NCI-H510A (cell line): Measurements from ENCODE around the gene XPO6.
"Not testable (repeated sequence)": the region's sequence is repeated elsewhere in the genome, so short reads cannot be mapped to it uniquely, and the experiment has no call there.

Experiments
- DNase-seq: peaks from one replicate; lab custom pipeline; 2025; lab: John Stamatoyannopoulos, UW

XPO6 gene, protein sequence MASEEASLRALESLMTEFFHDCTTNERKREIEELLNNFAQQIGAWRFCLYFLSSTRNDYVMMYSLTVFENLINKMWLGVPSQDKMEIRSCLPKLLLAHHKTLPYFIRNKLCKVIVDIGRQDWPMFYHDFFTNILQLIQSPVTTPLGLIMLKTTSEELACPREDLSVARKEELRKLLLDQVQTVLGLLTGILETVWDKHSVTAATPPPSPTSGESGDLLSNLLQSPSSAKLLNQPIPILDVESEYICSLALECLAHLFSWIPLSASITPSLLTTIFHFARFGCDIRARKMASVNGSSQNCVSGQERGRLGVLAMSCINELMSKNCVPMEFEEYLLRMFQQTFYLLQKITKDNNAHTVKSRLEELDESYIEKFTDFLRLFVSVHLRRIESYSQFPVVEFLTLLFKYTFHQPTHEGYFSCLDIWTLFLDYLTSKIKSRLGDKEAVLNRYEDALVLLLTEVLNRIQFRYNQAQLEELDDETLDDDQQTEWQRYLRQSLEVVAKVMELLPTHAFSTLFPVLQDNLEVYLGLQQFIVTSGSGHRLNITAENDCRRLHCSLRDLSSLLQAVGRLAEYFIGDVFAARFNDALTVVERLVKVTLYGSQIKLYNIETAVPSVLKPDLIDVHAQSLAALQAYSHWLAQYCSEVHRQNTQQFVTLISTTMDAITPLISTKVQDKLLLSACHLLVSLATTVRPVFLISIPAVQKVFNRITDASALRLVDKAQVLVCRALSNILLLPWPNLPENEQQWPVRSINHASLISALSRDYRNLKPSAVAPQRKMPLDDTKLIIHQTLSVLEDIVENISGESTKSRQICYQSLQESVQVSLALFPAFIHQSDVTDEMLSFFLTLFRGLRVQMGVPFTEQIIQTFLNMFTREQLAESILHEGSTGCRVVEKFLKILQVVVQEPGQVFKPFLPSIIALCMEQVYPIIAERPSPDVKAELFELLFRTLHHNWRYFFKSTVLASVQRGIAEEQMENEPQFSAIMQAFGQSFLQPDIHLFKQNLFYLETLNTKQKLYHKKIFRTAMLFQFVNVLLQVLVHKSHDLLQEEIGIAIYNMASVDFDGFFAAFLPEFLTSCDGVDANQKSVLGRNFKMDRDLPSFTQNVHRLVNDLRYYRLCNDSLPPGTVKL

DNA sequence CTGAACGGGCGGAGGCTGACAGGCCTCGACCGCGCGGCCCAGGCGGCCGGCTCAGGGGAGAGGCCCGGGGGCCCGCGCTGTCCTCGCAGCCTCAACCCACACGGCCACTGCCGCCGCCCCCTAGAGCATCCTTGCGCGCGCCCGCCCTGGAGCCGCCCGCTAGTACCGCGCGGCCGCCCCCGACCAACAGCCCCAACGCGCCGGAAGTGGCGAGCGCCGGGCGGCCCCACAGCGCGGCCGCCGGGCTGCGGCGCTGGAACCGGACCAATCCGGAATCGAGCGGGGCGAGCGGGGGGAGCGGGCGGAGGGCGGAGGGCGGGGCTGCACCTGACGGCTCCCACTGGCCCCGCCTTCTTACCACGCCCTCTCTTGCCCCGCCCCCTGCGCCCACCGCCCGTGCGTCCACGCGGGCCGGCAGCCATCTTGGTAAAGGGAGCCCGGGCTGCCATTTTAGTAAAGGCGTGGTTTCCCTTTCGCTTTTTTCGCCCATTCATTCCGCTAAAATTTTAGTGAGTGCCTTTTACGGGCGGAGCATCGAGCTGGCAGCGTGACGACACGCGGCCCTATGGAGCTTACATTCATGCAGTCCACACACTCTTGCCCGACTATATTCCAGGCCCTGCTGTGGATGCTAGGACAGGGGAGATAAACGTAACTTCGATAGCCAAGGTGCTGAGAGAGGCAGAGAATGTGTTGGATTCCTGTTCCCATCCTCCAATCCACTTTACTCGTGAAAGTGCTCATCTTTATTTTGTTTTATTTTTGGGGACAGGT is at the start of gene XPO6:
Gene XPO6 (minus strand): TSS at position 208 of the 774 bp plus-strand sequence. CDS start 597 bp downstream, outside the sequence.
- DNase-seq = peak; percentile 98

DNA sequence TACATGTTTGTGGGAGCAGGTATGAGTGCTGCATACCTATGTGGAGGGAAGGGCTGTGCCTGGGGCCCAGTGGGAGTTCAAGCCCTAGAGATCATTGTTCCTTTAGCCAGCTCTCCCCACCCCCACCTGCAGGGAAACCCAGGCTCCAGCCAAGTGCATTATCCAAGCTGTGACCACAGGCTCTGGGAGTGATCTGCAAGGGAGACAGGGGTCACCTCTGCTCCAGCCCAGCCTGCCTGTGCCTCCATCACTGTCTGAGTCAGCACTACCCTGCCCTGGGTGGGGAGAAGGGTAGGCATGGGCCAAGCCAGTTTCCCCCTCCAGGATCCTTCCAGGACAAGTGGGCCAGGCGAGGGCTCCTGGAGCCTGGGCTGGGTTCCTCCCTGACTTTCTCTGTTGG is 48.4 kb upstream of the XPO6 start:
- DNase-seq = no peak

DNA sequence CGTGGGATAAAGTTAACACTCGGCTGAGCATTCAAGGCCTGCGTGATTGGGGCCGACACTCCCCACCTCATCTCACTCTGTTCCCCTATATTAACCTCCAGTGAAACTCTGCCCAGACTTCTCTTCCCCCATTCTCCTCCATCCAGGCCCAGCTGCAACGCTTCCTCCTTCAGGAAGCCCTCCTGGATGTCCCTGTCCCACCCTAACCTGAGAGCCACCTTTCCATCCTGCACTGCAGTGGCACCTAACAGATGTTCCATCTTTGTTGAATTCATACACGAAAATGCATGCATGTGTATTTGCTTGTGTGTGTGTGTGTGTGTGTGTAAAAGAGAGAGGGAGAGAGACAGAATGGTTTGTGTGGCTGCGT is 48.0 kb upstream of the XPO6 start:
- no peak for DNase-seq

DNA sequence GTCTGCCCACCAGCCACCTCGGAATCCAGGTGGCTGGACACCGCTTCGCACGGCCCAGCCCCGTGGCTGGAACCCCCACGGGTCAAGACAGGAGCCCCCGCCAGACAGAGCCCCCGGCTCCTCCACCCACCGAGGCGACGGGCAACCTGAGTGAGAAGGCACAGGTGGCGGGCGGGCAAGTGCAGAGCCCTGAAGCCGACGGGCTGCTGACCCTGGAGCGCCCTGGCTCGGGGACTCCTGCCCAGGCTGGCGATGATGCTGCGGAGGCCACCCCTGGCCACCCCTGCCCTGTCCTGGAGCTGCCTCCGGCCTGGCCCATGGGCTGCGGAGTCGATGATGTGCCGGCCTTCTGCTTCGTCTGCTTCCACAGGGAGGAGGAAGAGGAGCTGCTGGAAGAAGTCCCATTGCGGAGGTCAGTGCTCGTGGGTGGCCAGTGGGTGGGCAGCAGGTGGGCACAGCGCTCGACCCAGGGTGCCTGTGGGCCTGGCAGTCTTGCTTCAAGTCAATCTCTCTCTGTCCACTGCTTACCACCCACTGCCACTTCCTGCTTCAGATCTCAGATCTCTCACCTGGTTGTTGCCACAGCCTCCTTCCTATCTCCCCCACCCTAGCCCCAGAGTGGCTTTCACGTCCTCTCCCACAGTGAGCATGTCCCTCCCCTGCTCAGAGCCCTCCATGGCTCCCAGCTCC is 47.5 kb upstream of the XPO6 start:
- no peak for DNase-seq

DNA sequence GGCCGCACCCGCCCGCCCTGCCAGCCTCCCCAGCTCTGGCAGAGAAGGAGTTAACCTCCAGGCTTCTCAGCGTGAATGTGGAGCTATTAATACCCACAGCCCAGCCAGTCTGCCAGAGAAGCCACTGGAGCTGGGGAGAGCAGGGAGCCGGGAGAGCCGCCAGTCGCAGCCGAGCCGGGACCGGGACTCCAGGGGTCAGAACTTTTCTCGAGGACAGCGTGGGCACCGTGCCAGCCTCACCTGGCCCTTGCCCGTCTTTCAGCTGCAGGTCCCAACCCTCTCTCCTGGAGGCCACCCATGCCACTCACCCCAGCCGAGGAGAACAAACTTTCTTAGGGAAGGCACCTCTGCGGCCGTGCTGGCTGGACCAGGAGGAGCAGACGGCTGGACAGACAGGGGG is 46.8 kb upstream of the XPO6 start:
- peak; percentile 14 for DNase-seq

DNA sequence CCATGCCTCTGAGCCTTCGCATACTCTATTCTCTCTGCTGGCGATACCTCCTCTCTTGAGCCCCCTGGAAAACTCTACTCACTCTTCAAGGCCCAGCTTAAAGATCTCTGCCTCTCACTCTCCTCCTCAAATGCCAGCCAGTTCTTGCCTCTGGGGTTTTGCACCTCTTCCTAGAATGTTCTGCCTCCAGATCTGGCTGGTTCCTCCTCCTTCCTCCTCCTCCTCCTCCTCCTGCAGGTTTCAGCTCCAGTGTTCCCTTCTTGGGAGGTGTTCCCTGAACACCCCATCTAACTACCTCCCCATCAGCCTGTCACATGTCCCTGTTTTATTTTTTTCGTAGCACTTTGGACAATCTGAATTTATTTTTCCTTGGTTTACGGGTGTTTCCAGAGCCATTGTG is 45.5 kb upstream of the XPO6 start:
- no peak for DNase-seq

DNA sequence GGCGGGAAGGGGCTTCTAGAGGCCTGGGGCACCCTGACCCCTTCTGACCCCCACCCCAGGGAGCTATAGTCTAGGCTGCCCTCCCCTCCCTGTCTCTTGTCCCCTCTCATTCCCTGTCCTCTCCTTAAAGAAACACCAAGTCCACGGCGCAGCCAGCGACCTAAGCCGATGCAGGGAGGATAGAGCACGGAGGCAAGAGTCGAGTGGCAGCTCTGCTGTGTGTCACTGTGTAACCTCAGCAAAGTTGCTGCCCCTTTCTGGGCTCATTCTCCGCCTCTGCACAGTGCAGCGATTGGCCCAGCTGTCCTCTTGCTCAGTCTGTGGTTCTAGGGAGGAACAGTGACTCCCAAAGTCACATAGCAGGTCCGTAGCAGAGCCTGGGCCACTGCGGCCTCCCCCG is 44.1 kb upstream of the XPO6 start:
- DNase-seq = no peak

DNA sequence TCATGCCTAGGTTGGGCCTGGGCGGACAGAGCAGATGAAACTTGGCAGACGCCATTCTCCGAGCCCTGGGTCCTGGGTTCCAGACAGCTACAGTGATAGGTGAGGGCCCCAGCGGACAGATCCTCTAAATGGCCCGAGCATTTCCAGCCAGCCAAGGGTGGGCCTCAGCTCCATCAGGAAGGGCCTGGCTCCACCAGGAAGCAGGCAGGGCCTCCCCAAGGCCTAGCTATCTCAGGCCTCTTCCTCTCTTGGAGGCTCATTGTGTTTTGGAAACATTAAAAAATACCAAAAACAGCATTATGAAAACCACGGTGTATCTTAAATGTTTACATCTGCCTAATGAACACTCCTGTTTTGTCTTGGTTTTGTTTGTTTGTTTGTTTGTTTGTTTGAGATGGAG is 42.4 kb upstream of the XPO6 start:
- DNase-seq = no peak

DNA sequence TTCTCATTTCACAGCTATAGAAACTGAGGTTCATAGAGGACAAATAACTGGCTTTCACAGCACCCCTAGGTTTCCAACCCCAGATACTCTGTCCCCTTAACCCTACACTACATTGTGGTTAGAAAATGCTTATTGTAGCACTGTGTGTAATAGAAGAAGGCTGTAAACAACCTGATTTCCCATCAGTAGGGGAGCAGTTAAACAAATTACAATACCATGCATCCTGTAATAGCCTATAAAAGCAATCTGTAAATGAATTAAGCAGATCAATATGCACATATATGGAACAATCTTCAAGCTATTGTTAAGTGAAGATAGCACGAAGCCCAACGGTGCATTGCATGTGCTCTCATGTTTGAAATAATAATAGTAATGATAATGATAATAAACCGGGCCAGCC is 39.2 kb upstream of the XPO6 start:
- no peak for DNase-seq

DNA sequence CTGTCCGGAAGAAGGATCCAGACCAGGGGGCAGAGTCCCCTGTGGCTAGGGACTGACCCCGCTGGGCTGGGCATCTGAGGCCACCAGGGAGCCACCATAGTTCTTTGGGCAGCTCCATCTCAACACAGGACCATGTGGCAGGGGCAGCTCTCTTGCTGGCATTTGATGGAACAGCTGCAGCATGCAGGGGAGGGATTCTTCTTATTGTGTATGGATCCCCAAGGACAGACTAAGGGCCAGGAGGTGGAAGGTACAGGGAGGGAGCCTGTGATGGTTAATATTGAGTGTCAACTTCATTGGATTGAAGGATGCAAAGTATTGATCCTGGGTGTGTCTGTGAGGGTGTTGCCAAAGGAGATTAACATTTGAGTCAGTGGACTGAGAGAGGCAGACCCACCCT is 37.7 kb upstream of the XPO6 start:
- not testable (repeated sequence) for DNase-seq

DNA sequence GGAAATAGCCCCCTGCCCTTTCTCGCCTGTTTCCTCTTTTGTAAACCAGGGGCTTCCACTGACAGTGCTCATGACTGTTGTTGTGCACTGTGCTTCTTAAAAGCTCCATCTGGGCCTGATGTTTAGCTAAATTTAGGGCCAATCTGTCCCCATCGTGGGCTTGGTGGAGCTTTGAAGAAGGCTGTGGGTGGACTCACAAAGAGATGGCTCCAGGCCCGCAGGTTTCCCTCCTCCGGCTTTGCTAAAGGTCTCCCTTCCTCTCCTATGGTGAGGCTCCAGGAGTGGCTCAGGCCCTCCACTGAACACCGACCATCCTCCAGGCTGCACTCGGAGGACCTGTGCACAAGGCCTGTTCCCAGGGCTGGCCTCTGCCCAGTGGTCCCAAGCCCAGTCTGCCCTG is 30.2 kb upstream of the XPO6 start:
- no peak for DNase-seq

DNA sequence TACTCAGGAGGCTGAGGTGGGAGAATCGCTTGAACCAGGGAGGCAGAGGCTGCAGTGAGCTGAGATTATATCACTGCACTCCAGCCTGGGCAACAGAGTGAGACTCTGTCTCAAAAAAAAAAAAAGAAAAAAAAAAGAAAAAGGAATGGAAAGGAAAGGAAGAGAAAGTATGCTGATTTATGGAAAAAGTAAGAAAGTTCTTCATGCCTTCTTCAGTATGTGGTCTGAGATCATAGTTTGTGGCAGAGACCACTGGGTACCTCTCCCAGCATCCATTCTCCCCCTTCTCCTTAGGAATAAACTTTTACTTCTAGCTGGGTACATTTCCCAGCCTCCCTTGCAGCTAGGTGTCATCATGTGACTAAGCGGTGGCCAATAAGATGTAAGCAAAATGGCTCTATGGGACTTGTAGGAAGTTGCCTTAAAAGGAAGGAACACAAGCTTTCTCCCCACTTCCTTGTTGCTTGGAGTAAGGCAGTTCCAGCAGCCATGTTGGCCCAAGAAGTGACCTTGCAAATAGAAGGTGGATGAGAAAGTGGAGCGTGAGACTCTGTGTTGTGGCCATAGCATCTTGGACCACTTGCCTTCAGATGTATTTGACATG is 26.1 kb upstream of the XPO6 start:
- DNase-seq = no peak

DNA sequence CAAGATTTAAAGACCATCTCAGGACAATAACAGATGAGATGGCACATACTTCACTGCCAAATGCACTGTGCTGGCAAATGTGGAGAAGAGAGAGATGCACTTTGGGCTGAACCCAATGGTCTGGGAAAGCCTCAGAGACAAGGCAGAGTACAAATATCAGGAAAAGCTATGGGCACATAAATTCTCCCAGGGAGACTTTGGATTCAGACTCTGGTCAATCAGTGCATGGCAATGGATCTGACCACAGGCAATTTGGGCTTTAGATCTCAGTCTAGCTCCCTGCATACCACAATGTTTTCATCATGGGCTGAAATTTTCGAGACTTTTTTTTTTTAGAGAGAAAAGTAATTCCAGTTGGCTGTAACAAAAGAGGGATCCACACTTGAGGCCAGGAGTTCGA is 20.0 kb upstream of the XPO6 start:
- DNase-seq = no peak

DNA sequence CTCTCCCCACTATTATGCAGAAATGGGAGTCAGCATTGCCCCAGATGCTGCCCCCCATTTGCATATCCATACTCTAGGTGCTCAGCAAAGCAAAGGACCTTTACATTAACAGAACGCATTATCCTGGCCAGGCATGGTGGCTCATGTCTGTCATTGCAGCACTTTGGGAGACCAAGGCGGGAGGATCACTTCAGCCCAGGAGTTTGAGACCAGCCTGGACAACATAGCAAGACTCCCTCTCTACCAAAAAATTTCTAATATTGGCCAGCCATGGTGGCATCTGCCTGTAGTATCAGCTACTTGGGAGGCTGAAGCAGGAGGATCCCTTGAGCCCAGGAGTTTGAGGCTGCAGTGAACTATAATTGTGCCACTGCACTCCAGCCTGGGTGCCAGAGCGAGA is 12.1 kb upstream of the XPO6 start:
- DNase-seq = not testable (repeated sequence)

DNA sequence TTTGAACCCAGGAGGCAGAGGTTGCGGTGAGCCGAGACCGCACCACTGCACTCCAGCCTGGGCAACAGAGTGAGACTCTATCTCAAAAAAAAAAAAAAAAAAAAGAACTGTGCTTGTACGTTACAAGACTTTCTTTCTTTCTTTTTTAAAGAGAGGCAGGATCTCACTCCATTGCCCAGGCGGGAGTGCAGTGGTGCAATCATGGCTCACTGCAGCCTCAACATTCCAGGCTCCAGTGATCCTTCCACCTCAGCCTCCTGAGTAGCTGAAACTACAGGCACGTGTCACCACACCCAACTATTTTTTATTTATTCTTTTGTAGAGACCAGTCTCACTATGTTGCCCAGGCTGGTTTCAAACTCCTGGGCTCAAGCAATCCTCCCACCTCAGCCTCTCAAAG is 8.0 kb upstream of the XPO6 start:
- not testable (repeated sequence) for DNase-seq

DNA sequence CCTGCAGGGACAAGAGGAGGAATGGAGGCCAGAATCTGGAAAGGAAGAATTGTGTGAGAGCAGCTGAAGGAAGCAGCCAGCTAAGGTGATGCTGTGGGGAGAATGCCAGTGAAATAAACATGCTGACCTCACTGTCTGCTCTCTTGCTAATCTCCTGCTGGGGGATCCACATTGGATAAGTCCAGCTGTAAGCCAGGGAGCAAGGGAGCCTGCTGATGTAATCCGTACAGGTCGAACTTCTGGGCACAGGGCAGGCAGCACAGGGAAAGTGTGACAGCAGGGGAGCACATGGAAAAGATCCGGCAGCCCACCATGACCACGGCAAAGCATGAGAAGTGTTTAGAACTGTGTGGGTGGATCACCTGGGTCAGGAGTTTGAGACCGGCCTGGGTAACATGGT is 7.5 kb upstream of the XPO6 start:
- DNase-seq = no peak

DNA sequence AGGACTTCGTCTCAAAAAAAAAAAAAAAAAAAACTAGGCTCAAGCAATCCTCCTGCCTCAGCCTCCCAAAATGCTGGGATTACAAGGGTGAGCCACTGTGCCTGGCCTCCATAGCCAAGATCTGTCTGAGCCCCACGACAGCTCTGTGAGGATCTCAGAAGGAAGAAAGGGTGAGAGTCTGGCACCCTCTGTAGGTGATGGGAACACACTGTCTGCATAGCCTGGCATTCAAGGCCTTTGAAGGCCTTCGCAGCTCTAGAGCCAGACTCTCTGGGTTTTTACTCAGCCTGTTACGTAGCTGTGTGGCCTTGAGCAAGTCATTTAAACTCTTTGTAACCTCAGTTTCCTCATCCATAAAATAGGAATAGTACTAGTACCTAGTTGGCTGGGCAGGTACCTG is 6.3 kb upstream of the XPO6 start:
- DNase-seq = no peak

DNA sequence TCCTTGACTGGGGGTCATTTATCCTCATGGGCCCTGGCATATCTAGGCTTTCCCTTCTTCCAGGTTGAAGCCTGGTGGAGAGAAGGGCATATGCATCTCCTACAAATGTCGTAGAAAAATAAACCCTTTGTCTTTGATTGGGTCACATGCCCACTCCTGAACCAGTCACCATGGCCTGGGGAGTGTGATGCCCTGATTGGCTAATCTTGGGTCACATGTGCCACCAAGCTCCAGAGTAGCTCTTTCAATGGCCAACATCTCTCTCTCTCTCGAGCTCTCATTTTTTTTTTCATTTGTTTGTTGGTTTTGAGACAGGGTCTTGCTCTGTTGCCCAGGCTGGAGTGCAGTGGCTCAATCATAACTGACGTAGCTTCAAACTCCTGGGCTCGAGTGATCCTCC is 5.6 kb upstream of the XPO6 start:
- DNase-seq = no peak

DNA sequence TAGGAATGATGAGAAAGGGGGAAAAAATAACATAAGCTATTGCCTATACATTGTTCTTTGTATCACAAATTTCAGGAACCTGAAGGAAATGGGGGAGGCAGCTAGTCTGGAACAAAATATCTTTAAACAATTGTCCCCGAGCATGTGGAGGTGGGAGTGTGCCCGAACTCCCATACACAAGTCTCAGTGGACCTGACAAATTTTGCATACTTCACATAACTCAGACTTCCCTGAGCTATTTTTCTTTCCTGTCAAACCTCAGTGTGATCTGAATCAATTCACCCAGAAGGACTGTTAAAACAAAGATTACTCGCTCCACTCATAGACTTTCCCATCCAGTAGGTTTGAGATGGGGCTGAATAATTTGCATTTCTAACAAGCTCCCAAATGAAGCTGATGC is 1.6 kb upstream of the XPO6 start:
- no peak for DNase-seq

DNA sequence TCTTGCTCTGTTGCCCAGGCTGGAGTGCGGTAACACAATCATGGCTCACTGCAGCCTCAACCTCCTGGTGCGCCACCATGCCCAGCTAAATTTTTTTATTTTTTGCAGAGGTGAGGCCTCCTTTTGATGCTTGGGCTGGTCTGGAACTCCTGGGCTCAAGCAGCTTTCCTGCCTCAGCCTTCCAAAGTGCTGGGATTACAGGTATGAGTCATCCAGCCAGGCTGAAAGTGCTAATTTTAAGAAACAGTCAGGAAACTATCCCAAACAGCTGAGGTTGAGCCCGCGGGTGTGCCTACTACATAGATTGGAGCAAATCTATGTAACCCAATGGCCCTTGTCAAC is 738 bp upstream of the XPO6 start:
- DNase-seq = no peak

DNA sequence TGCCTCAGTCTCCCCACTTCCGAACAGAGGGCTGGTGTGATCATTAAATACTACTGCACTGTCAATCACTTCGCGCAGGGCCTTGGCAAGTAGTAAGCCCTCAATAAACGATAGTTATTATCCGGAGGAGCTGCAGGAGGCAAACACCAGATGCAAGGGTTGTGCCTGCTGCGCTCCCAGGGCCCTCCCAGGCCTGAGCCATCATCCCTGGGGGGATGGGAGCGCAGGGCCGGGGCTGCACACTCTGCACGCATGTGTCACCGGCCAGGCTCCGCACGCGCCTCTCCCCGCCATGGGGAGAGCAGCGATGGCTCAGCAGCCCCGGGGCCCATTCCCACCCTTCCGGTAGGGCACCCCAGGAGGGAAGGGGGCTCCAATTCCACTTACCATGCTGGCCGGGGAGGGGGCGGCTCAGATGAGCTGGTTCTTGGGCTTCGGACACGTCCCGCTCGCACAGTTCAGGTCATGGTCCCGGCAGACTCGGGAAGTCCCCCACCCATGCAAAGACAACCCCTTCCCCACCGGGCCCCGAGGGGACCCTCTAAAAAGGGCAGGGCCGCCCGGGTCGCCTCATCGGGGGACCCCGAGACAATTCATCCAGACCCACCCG is 681 bp downstream of the XPO6 start:
- DNase-seq = peak; percentile 44
